Kidney tubule cell (primary cell): ENCODE results near the gene MAFF.

Source experiments
- DNase-seq: peaks from one replicate; pipeline ENCODE4 v3.0.0-alpha.2; 2018; ENCODE audit warnings: low spot score

MAFF gene

DNA sequence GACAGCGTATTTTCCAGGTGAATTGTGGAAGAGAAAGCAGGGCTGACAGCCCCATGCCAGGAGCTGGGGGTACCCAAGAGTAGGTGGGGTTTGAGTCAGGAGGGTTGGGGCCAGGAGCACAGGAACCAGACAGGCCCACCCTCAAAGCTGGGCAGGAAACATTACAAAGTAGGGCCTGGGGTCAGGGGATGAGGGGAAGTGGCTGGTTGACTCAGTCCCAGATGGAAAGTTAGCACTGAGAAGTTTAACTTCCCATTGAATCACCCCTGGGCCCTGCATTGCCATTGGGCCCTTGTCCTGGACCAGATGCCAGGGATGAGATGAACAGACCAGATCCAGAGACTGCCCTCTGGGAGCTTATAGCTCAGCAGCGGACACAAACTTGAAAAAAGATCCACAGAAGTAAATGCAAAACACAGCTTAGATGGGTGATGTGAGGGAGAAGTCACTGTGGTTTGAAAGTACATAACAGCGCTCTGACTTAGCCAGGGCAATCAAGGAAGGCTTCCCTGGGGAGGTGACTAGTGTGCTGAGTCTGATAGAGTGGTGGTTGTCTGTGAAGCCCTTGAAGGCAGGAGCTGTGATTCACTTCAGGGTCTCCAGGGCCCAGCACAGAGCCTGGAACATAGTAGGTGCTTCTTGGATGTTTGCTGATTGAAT, 2.2 kb downstream of the MAFF start:
- peak; percentile 46 for DNase-seq

- DNase-seq: peak; percentile 25
These were observed 3.0 kb downstream of the MAFF start for GRCh38 chr22:38204784-38205183.

DNA sequence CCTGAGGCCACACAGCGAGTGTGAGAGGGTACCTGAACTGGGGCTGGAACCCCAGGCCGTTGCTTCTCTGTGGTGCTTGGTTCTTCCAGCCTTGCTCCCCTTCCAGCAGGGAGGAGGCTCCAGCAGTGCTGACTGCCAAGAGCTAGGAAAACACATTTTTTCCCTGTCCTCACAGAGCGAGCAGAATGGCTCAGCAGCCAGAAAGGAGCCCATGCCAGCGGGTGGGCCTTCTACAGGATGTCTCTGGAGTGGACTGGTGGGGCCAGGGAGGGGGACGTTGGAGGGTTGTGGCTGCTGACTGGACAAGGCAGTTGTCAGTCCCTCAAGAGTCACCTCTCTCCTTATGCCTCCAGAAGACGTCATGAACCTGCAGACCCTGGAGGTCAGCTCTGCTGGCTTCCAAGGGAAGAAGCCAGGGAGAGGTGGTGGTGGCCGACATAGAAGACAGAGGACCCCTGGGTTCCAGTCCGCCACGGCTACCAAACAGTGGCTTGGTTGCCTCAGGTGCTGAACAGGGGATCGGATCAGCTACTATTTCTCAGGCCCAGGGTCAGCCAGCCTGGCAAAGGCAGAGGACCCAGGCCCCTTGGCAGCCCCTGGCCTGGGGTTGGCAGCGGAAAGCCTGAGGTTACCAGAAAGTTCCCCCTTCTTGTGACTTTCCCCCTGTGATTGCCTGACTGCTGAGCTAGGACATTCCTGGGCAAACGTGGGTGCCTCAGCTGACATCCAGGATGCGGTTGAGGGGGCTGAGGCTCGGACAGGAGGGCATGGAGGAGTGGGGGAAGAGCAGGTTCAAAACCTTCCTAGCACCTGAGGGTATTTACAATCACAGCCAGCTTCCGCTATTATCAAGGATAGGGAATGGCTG, 3.7 kb downstream of the MAFF start:
- no peak for DNase-seq

DNA sequence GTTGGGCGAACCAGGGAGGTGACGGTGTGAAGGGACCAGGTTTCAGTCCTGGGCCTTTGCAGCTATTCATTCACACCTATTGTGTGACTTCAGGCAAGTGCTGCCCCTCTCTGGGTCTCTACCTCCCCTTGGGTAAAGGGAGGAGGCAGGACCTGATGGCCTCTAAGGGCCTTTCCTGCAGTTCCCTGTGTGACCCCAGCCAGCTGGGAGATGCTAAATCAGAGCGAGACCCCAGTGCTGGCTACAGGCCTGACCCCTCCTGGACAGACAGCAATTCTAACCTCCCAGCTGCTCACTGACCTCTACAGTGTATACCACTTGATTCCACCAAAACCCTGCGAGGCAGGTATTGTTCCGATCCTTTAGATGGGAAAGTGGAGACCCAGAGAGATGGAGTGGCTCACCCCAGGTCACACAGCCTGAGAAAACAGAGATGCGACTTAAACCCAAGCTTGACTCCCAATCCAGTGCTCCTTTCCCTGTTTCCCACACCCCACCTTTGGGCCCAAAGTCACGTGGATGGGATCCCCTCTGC, 6.2 kb downstream of the MAFF start:
- no peak for DNase-seq

GRCh38 chr22:38208551-38208968, 6.8 kb downstream of the MAFF start:
- DNase-seq: no peak

DNA sequence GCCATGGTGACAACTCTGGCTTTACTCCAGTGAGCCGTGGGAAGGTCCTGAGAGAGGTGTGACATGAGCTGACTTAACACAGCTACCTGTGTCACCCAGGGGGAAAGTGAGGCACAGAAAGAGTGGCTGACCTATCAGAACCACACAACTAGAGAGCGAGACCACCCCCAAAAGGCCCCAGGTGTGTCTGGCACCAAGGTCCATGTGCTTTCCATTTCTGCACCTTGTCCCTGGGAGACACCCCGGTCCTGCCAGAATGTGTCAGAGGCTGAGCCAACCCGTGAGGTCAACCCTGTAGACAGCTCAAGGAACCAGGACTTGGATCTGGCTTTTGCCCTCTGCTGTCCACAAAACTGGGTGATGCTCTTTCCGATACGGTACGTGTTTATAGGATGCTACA, 9.8 kb downstream of the MAFF start:
- DNase-seq: no peak

DNA sequence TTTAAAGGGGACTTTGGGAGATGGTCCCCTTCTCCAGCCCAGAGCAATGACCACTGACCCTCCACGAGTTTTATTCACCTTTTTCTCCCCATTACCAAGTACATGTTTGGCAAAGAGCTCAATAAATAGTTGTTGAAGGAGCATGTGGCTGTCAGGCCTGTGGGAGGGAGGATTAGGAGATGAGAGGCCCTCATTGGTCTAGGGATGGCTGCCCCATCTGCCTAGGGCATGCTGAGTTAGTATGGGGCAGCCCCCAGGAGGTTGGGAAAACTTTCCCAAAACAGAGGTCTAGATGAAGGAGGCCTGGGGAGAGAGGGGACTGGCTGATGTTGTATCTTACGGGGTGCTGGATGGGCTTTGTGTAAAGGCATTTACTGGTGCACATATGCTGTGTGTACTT, 10.6 kb downstream of the MAFF start:
- no peak for DNase-seq

GRCh38 chr22:38213319-38213989, 11.7 kb downstream of the MAFF start:
- DNase-seq: no peak

- DNase-seq: no peak
These were observed 12.2 kb downstream of the MAFF start for GRCh38 chr22:38213990-38214301.

GRCh38 chr22:38214302-38215056, 12.7 kb downstream of the MAFF start:
- peak; percentile 49 for DNase-seq

GRCh38 chr22:38215156-38216038, 13.6 kb downstream of the MAFF start:
- DNase-seq: no peak

- DNase-seq: peak; percentile 97
These were observed 17.1 kb downstream of the MAFF start for GRCh38 chr22:38218661-38219622.

DNA sequence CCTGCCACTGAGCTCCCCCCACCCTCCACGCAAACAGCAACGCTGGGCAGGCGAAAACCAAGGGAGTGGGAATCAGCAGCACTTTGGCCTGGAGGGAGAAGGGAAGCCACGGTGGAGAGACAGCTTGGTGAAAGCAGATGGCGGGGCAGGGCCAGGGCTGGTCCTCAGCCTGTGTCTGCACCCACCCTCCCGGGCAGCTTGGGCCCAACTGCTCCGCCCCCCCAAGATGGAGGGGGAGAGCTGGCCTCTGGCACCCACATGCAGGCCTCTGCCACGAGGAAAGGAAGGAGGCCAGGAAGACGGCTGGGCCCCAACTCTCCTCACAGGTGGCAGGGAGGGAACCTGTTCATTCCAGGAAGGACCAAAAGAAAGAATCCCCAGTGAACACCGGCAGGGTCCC, 17.8 kb downstream of the MAFF start:
- DNase-seq: no peak

GRCh38 chr22:38220163-38220562, 18.4 kb downstream of the MAFF start:
- no peak for DNase-seq

GRCh38 chr22:38220653-38221386, 19.0 kb downstream of the MAFF start:
- DNase-seq: no peak

- no peak for DNase-seq
These were observed 19.6 kb downstream of the MAFF start for GRCh38 chr22:38221407-38221806.

- no peak for DNase-seq
These were observed 20.4 kb downstream of the MAFF start for GRCh38 chr22:38221908-38222796.

DNA sequence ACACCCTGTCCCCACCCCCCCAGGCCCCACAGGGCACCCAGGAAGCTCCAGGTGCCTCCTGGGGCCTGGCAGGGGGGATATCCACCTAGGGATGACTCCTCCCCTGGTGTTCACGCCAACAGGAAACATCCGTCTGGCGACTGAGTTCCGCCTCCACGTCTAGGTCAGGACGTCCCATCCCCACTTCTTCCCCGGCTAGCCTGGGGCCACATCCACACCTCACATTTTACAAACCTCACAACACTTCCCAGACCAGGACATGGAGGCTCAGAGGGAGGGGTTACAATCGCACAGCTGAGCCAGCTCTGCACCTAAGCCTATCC, 21.0 kb downstream of the MAFF start:
- DNase-seq: peak; percentile 55
